ENCODE measurements around the gene ZBTB20.
A peak's percentile ranks its signal among the peaks of the same experiment; 100 is the strongest.

The ZBTB20 gene

DNA sequence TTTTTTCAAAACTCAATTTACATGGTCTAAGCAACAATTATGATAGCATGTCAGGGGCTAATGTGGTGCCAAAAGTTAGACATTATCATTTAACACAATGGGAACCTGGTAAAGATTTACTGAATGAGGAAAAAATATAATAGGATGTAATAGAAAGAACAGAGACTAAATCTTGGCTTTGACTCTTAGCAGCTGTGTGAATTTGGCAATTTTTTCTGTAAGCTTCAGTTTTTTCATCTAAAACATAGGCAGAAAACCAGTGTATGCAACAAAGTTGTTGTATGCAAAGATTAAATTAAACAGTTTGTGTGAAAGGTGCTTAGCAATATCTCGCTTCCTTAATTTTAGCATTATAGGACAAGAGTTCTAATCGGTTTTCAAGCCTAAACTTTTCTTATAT lies 57.6 kb downstream of the ZBTB20 start:
- DNase-seq (ENCODE audit: low spot score), result no peak

GRCh38 chr3:115087512-115087911 lies 59.6 kb downstream of the ZBTB20 start:
- DNase-seq (ENCODE audit: low spot score), result no peak

GRCh38 chr3:115086344-115086743 lies 60.7 kb downstream of the ZBTB20 start:
- no peak for DNase-seq (ENCODE audit: low spot score)

GRCh38 chr3:115085197-115085865 lies 61.8 kb downstream of the ZBTB20 start:
- no peak for DNase-seq (ENCODE audit: low spot score)

GRCh38 chr3:115084686-115085085 lies 62.4 kb downstream of the ZBTB20 start:
- DNase-seq (ENCODE audit: low spot score), result no peak

- DNase-seq (ENCODE audit: low spot score), result peak; percentile 6
Observed at GRCh38 chr3:115082260-115082659, 64.8 kb downstream of the ZBTB20 start.

- no peak for DNase-seq (ENCODE audit: low spot score)
Observed at GRCh38 chr3:115081444-115081843, 65.6 kb downstream of the ZBTB20 start.

DNA sequence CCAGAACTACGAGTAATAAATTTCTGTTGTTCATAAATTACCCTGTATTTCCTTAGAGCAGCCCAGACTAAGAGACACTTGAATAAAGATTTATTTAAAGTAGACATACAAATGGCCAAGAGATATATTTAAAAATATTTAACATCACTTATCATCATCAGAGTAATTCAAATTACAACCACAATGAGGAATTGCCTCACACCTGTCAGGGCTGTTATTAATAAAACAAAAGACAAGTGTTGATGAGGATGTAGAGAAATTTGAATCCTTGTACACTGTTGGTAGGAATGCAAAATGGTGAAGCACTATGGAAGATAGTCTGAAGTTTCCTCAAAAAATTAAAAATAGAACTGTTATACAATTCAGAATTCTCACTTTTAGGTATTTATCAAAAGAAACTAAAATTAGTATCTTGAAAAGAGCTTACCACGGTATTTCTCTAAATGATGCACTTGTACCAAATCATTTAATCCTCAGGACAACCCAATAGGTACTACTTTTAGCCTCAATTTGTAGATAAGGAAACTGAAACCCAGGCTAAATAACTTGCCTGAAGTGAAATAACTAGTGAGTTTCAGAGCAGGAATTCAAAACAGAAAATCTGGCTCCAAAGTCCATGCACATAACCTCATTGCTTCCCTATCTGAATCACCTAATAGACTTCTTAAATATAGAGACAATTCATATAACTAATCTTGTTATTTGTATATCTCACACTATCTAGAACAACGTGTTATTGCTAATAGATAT lies 69.4 kb downstream of the ZBTB20 start:
- DNase-seq (ENCODE audit: low spot score), result no peak

- DNase-seq (ENCODE audit: low spot score), result no peak
Observed at GRCh38 chr3:115074502-115074901, 72.6 kb downstream of the ZBTB20 start.

GRCh38 chr3:115072265-115073021 lies 74.6 kb downstream of the ZBTB20 start:
- no peak for DNase-seq (ENCODE audit: low spot score)

DNA sequence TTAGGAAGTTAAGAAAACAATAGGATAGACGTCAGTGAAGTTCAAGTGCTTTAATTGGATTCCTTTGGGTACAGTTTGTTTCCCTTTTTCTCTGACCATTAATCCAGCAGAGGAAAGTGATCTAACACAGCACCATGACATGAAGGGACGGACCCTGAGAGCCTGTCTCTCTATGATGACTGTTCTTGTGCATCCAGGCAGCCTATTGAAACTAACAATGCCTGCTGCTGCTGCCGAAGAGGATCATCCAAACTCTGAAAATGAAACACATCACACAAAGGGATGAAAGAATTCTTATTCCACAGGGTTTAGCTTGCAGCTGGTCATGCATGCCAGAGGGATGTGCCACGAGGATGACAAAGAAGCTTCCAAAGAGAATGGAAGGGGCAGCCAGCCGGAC lies 75.5 kb downstream of the ZBTB20 start:
- DNase-seq (ENCODE audit: low spot score), result no peak

GRCh38 chr3:115071166-115071565 lies 75.9 kb downstream of the ZBTB20 start:
- no peak for DNase-seq (ENCODE audit: low spot score)

DNA sequence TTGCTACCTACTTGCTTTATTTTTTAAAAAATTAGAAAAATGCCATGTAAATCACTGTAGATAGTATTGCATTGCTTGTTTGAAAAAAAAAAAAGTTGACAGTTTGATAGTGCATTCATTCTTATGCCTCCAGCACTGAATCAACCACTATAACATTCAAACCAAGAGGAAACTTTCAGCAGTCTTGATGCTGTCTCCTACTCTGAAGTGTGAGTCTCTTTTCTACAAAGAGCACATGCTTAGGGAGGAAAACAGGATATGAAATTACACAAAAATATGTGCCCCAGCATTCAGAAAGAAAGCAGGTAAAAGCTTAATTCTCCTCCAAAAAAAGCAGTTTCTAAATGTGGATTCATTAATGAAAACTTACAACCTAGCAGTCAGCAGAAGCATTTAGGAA lies 78.3 kb downstream of the ZBTB20 start:
- DNase-seq (ENCODE audit: low spot score), result no peak

DNA sequence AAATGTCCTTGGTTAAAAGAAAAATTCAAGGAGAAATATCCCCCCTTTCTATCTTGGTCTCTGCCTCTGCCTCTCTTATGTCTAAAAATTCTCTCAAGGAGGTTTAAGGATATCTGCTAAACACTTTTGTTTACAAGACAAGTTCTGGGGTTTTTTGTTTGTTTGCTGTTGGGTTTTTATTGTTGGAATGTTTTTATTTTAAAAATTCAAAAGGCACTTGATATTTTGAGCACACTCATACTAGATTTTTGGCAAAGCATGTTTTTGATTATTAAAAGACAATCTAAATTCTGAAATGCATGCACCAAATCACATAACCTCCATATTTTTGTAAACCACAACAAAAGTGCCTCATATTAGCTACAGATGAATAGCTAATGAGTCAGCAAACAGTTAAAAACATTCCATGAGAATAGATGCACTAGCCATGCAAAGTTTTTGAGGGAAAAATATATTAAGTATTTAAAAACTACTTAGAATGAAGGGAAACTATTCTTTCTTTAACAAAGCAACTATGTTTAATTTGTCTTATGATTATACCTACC lies 84.6 kb downstream of the ZBTB20 start:
- no peak for DNase-seq (ENCODE audit: low spot score)

DNA sequence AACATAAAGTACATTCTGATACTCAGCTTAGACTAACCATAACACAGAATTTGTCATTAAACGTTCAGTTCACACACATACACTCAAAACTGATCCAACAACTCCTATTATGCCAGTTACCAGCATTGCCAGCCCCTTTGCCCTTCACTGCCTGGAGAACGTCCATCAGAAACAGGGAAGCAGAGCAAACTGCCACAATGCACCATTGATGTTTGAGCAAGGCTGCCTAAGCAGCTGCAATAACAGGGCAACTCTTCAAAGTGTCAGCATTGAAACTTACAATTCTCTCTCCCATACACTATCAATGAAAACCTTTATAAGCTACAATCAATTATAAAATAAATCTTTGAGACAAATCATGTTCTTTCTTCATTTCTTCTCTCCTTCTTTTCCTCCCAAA lies 85.1 kb downstream of the ZBTB20 start:
- DNase-seq (ENCODE audit: low spot score), result no peak

DNA sequence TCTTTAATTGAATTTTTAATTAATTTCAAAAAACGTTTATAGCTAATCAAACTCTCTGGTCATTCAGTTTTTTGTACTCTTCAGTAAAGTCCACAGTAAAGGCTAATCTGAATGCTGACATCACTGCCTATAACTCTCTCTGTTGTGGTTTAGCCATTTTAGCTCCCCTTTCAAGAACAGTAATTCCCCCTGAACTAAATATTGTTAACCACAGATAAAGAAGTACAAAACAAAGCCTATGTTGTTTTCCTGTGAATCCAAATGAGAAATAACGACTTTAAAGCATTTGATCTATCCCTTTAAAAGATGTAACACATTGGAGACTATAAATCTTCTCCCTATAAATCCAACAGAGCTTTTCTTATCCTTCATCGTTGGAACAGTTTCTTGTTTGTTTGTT lies 94.2 kb downstream of the ZBTB20 start:
- DNase-seq (ENCODE audit: low spot score), result no peak

- no peak for DNase-seq (ENCODE audit: low spot score)
Observed at GRCh38 chr3:115042351-115042750, 104.7 kb downstream of the ZBTB20 start.

GRCh38 chr3:115040673-115041286 lies 106.3 kb downstream of the ZBTB20 start:
- peak; percentile 43 for DNase-seq (ENCODE audit: low spot score)

GRCh38 chr3:115040246-115040645 lies 106.8 kb downstream of the ZBTB20 start:
- DNase-seq (ENCODE audit: low spot score), result no peak

- no peak for DNase-seq (ENCODE audit: low spot score)
Observed at GRCh38 chr3:115038817-115039216, 108.3 kb downstream of the ZBTB20 start.

DNA sequence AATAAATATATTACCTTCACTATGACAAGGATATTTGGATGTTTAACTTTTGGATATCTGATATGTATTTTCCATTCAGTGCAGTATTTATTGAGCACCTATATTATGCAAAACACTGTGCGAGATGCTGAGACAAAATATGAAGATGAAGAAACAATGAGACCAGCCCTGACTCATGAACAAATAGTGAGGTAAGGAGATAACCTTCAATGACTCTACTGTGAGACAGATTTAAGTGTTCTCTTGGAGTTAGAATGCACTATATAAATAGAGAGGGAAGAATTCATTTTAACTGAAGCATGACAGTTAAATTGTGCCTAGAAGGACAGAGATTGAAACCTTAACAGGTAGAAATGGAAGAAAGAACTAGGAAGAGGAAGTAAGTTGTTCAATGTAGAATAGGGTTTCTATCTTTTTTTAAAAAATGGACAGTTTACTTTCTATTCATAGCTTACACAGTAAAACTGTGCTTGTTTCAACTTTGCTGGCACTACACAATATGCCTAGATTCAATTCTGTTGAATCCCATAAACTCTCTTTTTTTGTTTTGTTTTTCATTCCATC lies 124.2 kb downstream of the ZBTB20 start:
- no peak for DNase-seq (ENCODE audit: low spot score)

DNA sequence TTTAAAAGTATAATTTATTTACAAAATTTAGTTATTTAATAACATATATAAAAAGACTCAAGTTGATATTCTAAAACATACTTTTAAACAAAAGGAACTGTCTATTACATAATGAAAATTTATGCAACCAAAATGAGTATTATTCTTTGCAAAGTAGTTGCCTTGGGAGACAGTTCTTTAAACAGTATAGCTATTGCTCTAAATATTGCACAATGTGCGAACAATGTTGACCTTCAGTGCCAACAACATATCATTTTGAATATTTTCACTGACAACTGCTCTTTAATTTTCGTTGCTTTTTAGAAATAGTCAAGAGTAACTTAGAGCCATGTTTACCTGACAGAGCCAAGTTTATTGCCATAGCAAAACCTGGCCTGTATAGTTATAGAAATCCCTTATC lies 124.9 kb downstream of the ZBTB20 start:
- DNase-seq (ENCODE audit: low spot score), result no peak
